Stimulated activated CD8-positive, alpha-beta memory T cell treated with anti-CD3 and anti-CD28 coated beads, Interleukin-12 subunit alpha, Interleukin-12 subunit beta, amount 100 ng/mL, for 1 hour (primary cell): Measurements from ENCODE around the gene HRK.

Experiments used
- DNase-seq: peaks from one replicate; pipeline ENCODE4 v3.0.0-alpha.2; 2020; ENCODE audit warnings: low read depth

The HRK gene

GRCh38 chr12:116881325-116881876, at the start of gene HRK:
Gene HRK (minus strand): TSS chr12:116881441. CDS start chr12:116881307, 134 bp downstream.
- no peak for DNase-seq

GRCh38 chr12:116929885-116930284, 48.6 kb upstream of the HRK start:
- no peak for DNase-seq

- DNase-seq = no peak
These were observed 47.3 kb upstream of the HRK start for GRCh38 chr12:116928504-116928903.

- DNase-seq = no peak
These were observed 46.2 kb upstream of the HRK start for GRCh38 chr12:116927244-116927940.

GRCh38 chr12:116926283-116927243, 45.3 kb upstream of the HRK start:
- DNase-seq = no peak

- DNase-seq = peak; percentile 40
These were observed 43.6 kb upstream of the HRK start for GRCh38 chr12:116924558-116925453.

GRCh38 chr12:116922194-116922897, 41.1 kb upstream of the HRK start:
- no peak for DNase-seq

GRCh38 chr12:116920939-116921338, 39.7 kb upstream of the HRK start:
- no peak for DNase-seq

GRCh38 chr12:116919706-116920485, 38.7 kb upstream of the HRK start:
- DNase-seq = no peak

GRCh38 chr12:116919247-116919661, 38.0 kb upstream of the HRK start:
- no peak for DNase-seq

- DNase-seq = no peak
These were observed 37.2 kb upstream of the HRK start for GRCh38 chr12:116918464-116918863.

- no peak for DNase-seq
These were observed 35.5 kb upstream of the HRK start for GRCh38 chr12:116916714-116917114.

- DNase-seq = no peak
These were observed 34.9 kb upstream of the HRK start for GRCh38 chr12:116916122-116916521.

GRCh38 chr12:116915326-116915725, 34.1 kb upstream of the HRK start:
- DNase-seq = no peak

- peak; percentile 42 for DNase-seq
These were observed 29.6 kb upstream of the HRK start, which contains the start of gene FBXW8 for GRCh38 chr12:116910645-116911451. Gene FBXW8 (plus strand): TSS chr12:116910950. CDS start chr12:116911038, 88 bp downstream.

- DNase-seq = no peak
These were observed 29.0 kb upstream of the HRK start for GRCh38 chr12:116910280-116910644.

GRCh38 chr12:116906285-116906684, 25.0 kb upstream of the HRK start:
- no peak for DNase-seq

GRCh38 chr12:116903818-116904217, 22.6 kb upstream of the HRK start:
- no peak for DNase-seq

- no peak for DNase-seq
These were observed 20.4 kb upstream of the HRK start for GRCh38 chr12:116901612-116902011.
